HG03354 (cell line): ENCODE measurements around the gene CNMD.
"Not testable (repeated sequence)": the region's sequence is repeated elsewhere in the genome, so short reads cannot be mapped to it uniquely, and the experiment has no call there.

Source experiments
- ATAC-seq: cut with Tn5 transposase; IDR thresholded peaks from one replicate; pipeline ENCODE4 v1.9.1; 2021; ENCODE audit warnings: mild to moderate bottlenecking; ENCODE audit not compliant: unreplicated experiment, poor library complexity, severe bottlenecking

Gene CNMD

DNA sequence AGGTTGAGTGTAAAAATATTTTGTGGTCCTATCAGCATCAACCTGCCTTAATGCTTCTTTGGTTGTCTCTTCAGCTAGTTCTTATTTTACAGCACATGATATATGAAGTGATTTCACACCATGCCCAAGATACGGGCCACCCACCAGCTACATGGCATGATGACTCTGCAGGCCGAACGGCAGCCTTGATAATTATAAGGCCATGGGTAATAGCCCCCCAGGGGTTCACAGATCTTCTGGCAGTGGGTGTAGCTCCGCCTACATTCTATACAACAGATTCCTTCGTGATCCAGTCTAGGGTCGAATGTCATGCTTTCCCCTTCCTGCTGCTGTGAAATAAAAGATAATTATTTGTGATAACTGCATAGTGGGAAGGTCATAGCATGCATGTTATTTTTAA is 36.1 kb downstream of the CNMD start:
- ATAC-seq, result no peak

GRCh38 chr13:52701728-52702465 is 37.7 kb downstream of the CNMD start:
- ATAC-seq, result no peak

- no peak for ATAC-seq
Measured at GRCh38 chr13:52696566-52696965, 43.1 kb downstream of the CNMD start.

DNA sequence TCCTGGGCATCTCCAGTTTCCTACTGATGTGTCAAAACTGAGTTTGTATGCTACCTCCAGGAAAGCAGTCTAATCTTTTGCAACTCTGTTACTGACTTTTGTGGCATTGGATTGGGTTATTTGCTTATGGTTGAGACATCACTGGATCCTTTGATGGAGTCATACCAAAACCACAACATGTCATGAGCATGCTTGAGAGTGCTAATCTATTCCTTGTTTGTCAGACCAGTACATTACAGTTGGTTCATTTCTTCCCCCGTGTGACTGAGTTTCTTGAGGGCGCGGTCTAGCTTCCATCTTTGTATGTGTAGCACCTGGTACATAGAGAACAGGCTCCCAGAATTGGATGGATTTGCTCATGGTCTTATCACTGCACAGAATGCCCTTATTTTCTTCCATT is 43.8 kb downstream of the CNMD start:
- peak; percentile 59 for ATAC-seq

GRCh38 chr13:52686376-52686775 is 53.2 kb downstream of the CNMD start:
- ATAC-seq, result no peak

DNA sequence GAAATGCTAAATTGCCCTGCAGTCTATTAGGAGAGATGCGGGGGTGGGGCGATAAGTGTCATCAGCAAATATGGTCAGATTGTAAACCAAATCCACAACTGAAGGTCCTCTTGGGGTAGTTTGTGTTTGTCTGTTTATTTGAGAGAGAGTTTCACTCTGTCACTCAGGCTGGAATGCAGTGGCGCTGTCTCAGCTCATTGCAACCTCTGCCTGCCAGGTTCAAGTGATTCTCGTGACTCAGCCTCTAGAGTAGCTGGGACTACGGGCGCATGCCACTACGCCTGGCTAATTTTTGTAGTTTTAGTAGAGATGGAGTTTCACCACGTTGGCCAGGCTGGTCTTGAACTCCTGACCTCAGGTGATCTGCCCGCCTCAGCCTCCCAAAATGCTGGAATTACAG is 53.8 kb downstream of the CNMD start:
- ATAC-seq, result not testable (repeated sequence)

DNA sequence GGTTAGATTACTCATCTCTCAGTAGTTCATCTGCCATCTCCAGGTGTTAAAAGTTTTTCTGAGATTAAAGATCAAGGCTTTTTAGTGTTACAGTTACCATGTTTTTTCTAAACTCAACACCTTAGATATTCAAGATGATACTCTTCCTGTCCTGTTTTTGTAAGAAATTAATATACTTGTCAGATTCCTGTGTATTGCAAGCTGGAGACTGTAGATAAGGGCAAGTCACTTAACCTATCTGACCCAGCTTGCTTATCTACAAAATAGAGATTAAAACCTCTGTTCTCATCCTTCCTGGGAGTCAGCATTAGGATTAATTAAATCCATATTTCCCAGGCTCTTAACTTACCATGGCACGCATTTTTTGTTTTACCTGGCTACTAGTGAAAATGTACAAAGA is 61.8 kb downstream of the CNMD start:
- no peak for ATAC-seq

DNA sequence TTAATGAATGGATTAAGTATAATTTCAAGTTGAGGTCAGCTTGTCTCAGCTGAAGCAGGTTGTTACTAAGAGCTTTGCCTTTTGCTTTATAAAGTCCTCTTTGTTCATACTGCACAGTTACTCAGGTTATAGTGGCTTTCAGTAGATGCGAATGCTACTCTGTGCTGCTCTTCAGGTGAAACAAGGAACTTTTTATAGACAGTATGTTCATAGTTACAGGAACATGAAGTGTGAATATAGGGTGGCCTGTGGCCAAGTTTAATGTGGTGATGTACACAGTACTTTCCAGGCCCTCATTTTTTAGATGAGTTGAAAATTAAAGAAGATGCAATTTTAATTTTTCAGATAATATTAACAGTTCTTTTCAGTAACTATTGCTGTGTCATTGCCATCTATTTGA is 66.2 kb downstream of the CNMD start:
- no peak for ATAC-seq

- no peak for ATAC-seq
Measured at GRCh38 chr13:52670726-52671125, 68.9 kb downstream of the CNMD start.

DNA sequence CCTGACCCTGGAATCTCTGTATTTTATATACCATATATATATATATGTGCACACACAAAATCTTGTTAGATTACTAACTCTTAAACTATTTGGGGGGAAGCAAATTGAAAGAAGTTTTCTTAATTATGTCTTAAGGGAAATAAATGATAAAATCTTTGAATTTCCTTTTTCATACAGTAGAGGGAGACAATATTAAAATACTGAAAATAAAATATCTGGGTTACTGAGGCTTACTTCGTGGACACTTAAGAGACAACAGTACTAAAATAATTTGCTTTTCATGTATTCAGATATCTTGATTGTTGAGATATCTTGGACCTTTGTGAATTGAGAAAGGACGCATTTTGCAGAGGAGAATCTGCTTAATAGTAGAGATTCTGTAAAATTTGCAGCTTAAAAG is 69.9 kb downstream of the CNMD start:
- ATAC-seq, result no peak

DNA sequence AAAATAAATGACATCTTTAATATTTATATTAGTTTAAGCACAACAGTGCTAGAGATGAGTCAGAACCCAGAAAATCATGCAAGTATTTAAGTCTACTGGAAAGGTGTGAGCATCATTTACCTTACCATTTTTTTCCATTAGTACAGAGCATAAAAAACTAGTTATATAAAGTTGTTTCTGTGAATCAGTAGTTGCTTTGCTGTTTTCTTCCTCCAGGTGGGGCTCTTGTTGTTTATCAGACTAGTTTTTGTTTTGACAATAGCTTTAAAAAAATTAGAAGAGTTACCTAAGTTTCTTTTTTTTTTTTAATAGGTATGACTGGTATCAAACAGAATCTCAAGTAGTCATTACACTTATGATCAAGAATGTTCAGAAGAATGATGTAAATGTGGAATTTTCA is 74.3 kb downstream of the CNMD start:
- peak; percentile 65 for ATAC-seq

DNA sequence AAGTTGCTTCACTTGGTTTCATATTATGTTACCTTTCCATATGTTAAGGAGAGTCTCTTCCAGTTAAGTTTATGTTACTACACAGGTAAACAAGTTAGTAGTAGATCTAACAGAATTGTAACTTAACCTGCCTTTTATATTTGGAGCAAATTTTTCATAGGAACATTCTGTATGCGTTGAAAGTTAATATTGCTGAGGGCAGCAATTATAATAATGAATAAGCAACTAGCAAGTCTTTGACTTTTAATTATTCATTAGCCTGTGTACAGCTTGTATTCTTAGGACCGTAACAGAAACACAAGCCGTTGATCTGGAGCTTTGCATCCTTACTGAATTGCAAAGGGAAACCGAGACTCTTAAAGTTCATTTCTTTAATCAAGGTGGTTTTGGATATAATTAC is 75.3 kb downstream of the CNMD start:
- ATAC-seq, result no peak

- ATAC-seq, result no peak
Measured at GRCh38 chr13:52659340-52659739, 80.3 kb downstream of the CNMD start.
